ENCODE data around the gene TOMM40L.
A peak's percentile ranks its signal among the peaks of the same experiment; 100 is the strongest.

TOMM40L gene

DNA sequence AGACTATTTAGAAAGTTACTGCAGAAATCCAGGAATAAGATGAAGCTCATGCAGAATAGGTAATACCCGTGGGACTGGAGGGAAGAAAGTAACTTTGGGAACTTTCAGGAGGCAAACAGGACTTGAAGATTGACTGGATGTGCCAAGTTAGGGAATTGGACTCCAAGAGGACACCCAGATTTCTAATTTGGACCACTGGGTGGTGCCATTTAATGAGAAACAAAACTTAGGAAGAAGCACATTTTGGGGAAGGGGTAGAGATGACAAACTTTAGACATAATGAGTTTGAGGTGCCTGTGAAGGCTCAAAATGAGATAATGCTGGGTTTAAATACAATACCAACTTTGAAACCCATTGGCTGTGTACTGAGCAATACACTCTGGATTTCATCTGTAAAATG is 45.2 kb upstream of the TOMM40L start:
- ChIA-PET CTCF (interaction anchor here (0.8 to 5.5 kb wide), 6 partner anchors 9 to 46 kb away, joined by 4 to 65 read pairs (median 8); partner anchors contain the start of genes NDUFS2 and PPOX), POLR2A (no interaction called here)
- DNase-seq (ENCODE audit: extremely low spot score) = no peak
- TF ChIP-seq, protein P1, sequence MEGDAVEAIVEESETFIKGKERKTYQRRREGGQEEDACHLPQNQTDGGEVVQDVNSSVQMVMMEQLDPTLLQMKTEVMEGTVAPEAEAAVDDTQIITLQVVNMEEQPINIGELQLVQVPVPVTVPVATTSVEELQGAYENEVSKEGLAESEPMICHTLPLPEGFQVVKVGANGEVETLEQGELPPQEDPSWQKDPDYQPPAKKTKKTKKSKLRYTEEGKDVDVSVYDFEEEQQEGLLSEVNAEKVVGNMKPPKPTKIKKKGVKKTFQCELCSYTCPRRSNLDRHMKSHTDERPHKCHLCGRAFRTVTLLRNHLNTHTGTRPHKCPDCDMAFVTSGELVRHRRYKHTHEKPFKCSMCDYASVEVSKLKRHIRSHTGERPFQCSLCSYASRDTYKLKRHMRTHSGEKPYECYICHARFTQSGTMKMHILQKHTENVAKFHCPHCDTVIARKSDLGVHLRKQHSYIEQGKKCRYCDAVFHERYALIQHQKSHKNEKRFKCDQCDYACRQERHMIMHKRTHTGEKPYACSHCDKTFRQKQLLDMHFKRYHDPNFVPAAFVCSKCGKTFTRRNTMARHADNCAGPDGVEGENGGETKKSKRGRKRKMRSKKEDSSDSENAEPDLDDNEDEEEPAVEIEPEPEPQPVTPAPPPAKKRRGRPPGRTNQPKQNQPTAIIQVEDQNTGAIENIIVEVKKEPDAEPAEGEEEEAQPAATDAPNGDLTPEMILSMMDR (IDR thresholded peaks at IDR 0.05; ENCODE audit: control extremely low read depth, extremely low read depth, low read depth, missing control alignments) = peak; percentile 25

DNA sequence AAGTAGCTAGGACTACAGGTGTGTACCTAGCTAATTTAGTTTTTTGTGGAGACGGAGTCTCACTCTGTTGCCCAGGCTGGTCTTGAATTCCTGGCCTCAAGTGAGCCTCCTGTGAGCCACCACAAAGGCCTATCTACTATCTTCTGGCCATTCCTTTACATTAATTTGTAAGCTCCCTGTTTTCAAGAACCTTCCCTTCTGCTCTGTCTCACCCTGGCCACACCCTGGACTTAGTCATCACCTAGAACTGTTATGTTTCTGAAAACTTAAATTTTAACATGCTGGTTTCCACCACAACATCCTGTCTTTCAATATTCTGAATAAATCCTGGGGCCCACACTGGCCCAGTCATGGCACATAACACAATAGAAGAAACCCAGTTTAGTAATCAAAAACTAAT is 43.6 kb upstream of the TOMM40L start:
- DNase-seq (ENCODE audit: extremely low spot score) = no peak
- TF ChIP-seq, protein P1 (IDR thresholded peaks at IDR 0.05; ENCODE audit: control extremely low read depth, extremely low read depth, low read depth, missing control alignments) = no peak
- ChIA-PET POLR2A (no interaction called here), CTCF (interaction anchor here (1.3 to 5.5 kb wide), 8 partner anchors 11 to 200 kb away, joined by 3 to 65 read pairs (median 8); partner anchors contain the start of genes DEDD, NDUFS2 and PPOX)

DNA sequence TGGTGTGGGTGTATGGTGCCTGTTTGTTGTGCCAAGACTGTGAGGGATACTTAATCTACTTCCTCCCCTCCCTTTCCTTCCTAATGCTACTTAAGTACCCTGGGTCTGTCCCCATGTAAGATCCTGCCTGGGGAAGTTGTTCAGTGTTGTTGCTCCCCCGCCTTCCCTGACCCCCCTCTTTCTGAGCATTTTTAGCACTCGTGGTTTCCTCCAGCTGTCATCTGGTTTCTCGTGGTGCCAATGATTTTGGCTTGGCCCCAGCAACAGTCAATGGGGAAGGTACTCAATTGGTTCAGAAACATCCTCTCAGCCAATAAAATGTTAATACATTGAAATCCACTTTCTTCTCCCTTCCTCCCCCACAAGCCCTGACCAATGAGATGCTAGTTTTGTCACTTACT is 40.6 kb upstream of the TOMM40L start:
- ChIA-PET CTCF (interaction anchor here (1.1 to 2.0 kb wide), 4 partner anchors 13 to 197 kb away, joined by 3 to 14 read pairs (median 4); partner anchors contain the start of gene NDUFS2), POLR2A (interaction anchor here (0.6 kb wide), 1 partner anchor 1035 kb away, joined by 7 read pairs; no protein-coding TSS in a partner anchor)
- peak; percentile 85 for DNase-seq (ENCODE audit: extremely low spot score)
- TF ChIP-seq, protein P1 (IDR thresholded peaks at IDR 0.05; ENCODE audit: control extremely low read depth, extremely low read depth, low read depth, missing control alignments) = no peak

DNA sequence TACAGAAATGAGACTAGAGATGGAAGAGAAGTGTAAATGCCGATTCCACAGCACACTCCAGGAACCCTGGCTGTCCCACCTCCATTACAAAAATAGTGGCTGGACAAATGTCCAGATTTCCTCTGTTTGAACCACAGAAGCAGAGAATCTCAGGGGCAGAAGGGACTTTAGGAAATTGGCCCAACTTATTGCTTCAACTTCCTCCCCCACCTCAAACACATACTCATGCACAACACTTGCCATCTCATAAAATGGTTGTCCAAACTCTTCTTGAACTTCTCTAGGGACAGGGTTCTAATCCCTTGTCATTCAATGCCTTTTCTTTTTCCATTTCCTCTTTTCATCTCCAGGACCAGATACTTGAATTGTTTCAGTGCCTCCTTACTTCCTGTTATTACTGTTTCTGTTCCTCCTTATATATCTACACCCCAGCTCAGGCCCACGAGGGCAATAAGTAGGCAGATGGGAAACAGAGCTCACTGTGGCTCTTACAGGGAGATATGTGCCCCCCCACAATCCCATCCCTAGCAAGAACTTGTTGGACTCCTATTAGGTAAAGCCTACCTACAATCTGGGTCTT is 40.0 kb upstream of the TOMM40L start:
- TF ChIP-seq, protein P1 (IDR thresholded peaks at IDR 0.05; ENCODE audit: control extremely low read depth, extremely low read depth, low read depth, missing control alignments) = no peak
- ChIA-PET CTCF (interaction anchor here (0.7 to 2.0 kb wide), 8 partner anchors 9 to 197 kb away, joined by 3 to 14 read pairs (median 4); partner anchors contain the start of genes NDUFS2, PPOX and TOMM40L), POLR2A (interaction anchor here (0.6 to 1.4 kb wide), 2 partner anchors 20 to 1036 kb away, joined by 4 to 7 read pairs; partner anchors contain the start of gene PPOX)
- DNase-seq (ENCODE audit: extremely low spot score) = no peak

DNA sequence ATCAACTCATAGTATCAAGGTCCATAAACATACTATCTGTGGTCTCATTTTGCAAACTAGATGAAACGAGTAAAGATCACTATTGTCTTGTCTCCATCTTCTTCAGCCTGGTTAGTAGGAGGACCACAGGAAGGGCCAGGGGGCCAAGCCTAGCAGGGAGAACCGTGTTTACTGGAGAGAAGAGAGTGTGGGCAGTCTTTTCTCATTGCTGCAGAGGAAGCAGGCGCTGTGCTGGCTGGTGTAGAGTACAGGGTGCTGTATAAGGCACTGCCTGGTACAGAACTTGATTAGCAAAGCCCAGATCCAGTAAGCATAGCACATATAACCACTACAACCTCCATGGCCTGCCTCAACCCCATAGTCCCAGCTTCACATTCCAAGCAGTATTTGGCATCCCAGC is 38.5 kb upstream of the TOMM40L start:
- DNase-seq (ENCODE audit: extremely low spot score) = no peak
- POLR2A ChIA-PET = no interaction called here
- TF ChIP-seq, protein P1 (IDR thresholded peaks at IDR 0.05; ENCODE audit: control extremely low read depth, extremely low read depth, low read depth, missing control alignments) = no peak
- CTCF ChIA-PET = interaction anchor here (1.0 to 1.3 kb wide), 2 partner anchors 38 to 187 kb away, joined by 3 to 4 read pairs; no protein-coding TSS in a partner anchor

DNA sequence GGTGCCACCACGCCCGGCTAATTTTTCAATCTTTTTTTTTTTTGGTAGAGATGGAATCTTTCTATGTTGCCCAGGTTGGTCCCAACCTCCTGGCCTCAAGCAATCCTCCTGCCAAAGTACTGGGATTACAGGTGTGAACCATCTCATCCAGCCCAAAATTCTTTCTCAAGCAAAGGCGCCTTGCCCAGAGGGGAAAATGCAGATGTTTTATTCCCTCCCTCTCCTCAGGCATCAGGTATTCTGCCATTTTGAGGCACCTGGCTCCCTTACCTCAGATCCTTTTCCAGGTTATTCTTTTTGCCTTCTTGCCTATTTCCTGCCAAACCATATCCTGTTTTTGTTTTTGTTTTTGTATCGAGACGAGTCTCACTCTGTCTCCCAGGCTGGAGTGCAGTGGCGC is 37.5 kb upstream of the TOMM40L start:
- TF ChIP-seq, protein P1 (IDR thresholded peaks at IDR 0.05; ENCODE audit: control extremely low read depth, extremely low read depth, low read depth, missing control alignments) = no peak
- DNase-seq (ENCODE audit: extremely low spot score) = no peak
- CTCF ChIA-PET = interaction anchor here (1.2 to 1.3 kb wide), 2 partner anchors 37 to 55 kb away, joined by 3 to 4 read pairs; no protein-coding TSS in a partner anchor
- POLR2A ChIA-PET = no interaction called here
